Naive thymus-derived CD8-positive, alpha-beta T cell (primary cell): Measurements from ENCODE around the gene PPP1R16B. TPM values are rescaled to one million over a fixed set of nuclear protein-coding genes. Genes with fewer than 3 reads are reported as not detected.

Experiments used
- ATAC-seq, 2 donors: fragments of 150-1000 bp; cut with Tn5 transposase in 1 of 2; sonication (Bioruptor Pico), chemical (Tn5 transposase) in 1 of 2; 1 replicate in 1 of 2; 2 replicates in 1 of 2; pipeline ENCODE4 v1.10.0; 2021; ENCODE audit warnings: mild to moderate bottlenecking in 2 of 2, moderate library complexity in 2 of 2
- POLR2A ChIA-PET: fragments of 350-600 bp; sonication (Branson Sonifier 250); formaldehyde crosslinking; loops from one replicate; lab custom pipeline; 2021; ENCODE audit warnings: antibody characterized with exemption; lab: Charles Lee
- DNase-seq, 10 donors: peaks; one replicate each; pipeline versions ENCODE4 v3.0.0 to v3.0.0-alpha.2; 2020 to 2022
- H3K27ac Mint-ChIP-seq, 10 donors: one replicate each; pipeline ENCODE4 v1.8.0; 2020 to 2022; ENCODE audit warnings: mild to moderate bottlenecking in 10 of 10, mixed read lengths in 10 of 10, moderate library complexity in 4 of 10, inconsistent platforms in 1 of 10
- H3K27me3 Mint-ChIP-seq, 5 donors: one replicate each; pipeline ENCODE4 v1.8.0; 2021 to 2022; ENCODE audit warnings: mixed read lengths in 5 of 5
- H3K36me3 Mint-ChIP-seq, 3 donors: one replicate each; pipeline ENCODE4 v1.8.0; 2020 to 2022; ENCODE audit warnings: mixed read lengths in 3 of 3, mild to moderate bottlenecking in 2 of 3, inconsistent platforms in 1 of 3
- H3K4me1 Mint-ChIP-seq, 4 donors: one replicate each; pipeline ENCODE4 v1.8.0; 2021 to 2022; ENCODE audit warnings: mixed read lengths in 4 of 4
- H3K4me3 Mint-ChIP-seq, 10 donors: one replicate each; pipeline ENCODE4 v1.8.0; 2020 to 2022; ENCODE audit warnings: mild to moderate bottlenecking in 10 of 10, mixed read lengths in 10 of 10, moderate library complexity in 6 of 10, inconsistent platforms in 1 of 10
- H3K9me3 Mint-ChIP-seq, 9 donors: one replicate each; pipeline ENCODE4 v1.8.0; 2020 to 2022; ENCODE audit warnings: mixed read lengths in 9 of 9, mild to moderate bottlenecking in 3 of 9, inconsistent platforms in 1 of 9, moderate library complexity in 1 of 9
- polyA plus RNA-seq, 3 donors: library from polyadenylated mRNA; unstranded; fragments of 300-500 nt; fragmentation: Illumina TruSeq; gene quantifications; one replicate each; pipeline ENCODE4 v1.2.3, GENCODE V29; 2021
- total RNA-seq, 8 experiments: library from RNA in 2 of 8; stranded (reverse) in 2 of 8; gene quantifications; one replicate each; pipeline ENCODE4 v1.2.3 and lab custom pipeline; 2021 to 2026

PPP1R16B gene
- total and polyA plus RNA-seq, 5 experiments from 2014 or later: 9.7 to 33.6 (median 15.6) TPM

- ATAC-seq (no peak), DNase-seq (no peak)
- POLR2A ChIA-PET: interaction anchor here (0.9 to 1.2 kb wide), 2 partner anchors 13 to 41 kb away, joined by 3 read pairs; no protein-coding TSS in a partner anchor
- Mint-ChIP-seq H3K27ac (peak overlapping the region in 8 of 10 donors; percentile 41 to 80 (median 70)), H3K4me1 (peaks cover 5 to 32% (median 28%) of the 10 kb centered on the region in 4 donors), H3K36me3 (peaks cover 0 to 9% (median 5%) of the 10 kb centered on the region in 3 donors), H3K4me3 (peak overlapping the region in 3 of 10 donors; percentile 20 to 34 (median 26)), H3K27me3 (no peaks in the 10 kb centered on the region), H3K9me3 (peaks cover 0 to 10% (median 5%) of the 10 kb centered on the region in 9 donors)
Observed at GRCh38 chr20:38799203-38799602, 6.3 kb upstream of the PPP1R16B start.

GRCh38 chr20:38800882-38801281, 4.6 kb upstream of the PPP1R16B start:
- POLR2A ChIA-PET: no interaction called here

GRCh38 chr20:38804221-38804620, 1.3 kb upstream of the PPP1R16B start:
- Mint-ChIP-seq H3K4me3 (peak overlapping the region; percentile 82 to 96 (median 89)), H3K4me1 (peaks cover 25 to 54% (median 51%) of the 10 kb centered on the region in 4 donors), H3K9me3 (no peaks in the 10 kb centered on the region), H3K27me3 (peaks cover 0 to 2% (median 0%) of the 10 kb centered on the region in 5 donors), H3K36me3 (no peaks in the 10 kb centered on the region), H3K27ac (peak overlapping the region; percentile 94 to 99 (median 96))
- DNase-seq (no peak), ATAC-seq (no peak)
- POLR2A ChIA-PET: interaction anchor here (0.5 to 5.5 kb wide), 9 partner anchors 14 to 158 kb away, joined by 3 to 105 read pairs (median 10); partner anchors contain the start of gene DHX35

More at GRCh38 chr20:38800882-38801281, 4.6 kb upstream of the PPP1R16B start:
- ATAC-seq (no peak), DNase-seq (no peak)
- Mint-ChIP-seq H3K36me3 (peaks cover 0 to 9% (median 5%) of the 10 kb centered on the region in 3 donors), H3K4me3 (no peak overlapping the region), H3K27ac (peak overlapping the region in 6 of 10 donors; percentile 8 to 63 (median 48)), H3K4me1 (peaks cover 10 to 40% (median 38%) of the 10 kb centered on the region in 4 donors), H3K27me3 (peaks cover 0 to 2% (median 0%) of the 10 kb centered on the region in 5 donors), H3K9me3 (peaks cover 0 to 10% (median 5%) of the 10 kb centered on the region in 9 donors)

- Mint-ChIP-seq H3K4me1 (peaks cover 23 to 57% (median 53%) of the 10 kb centered on the region in 4 donors), H3K27me3 (peaks cover 0 to 2% (median 0%) of the 10 kb centered on the region in 5 donors), H3K36me3 (peaks cover 0 to under 1% (median 0%) of the 10 kb centered on the region in 3 donors), H3K9me3 (no peaks in the 10 kb centered on the region), H3K27ac (peak overlapping the region; percentile 94 to 99 (median 96)), H3K4me3 (peak overlapping the region; percentile 82 to 96 (median 89))
- POLR2A ChIA-PET: interaction anchor here (0.5 to 5.5 kb wide), 20 partner anchors 9 to 332 kb away, joined by 3 to 105 read pairs (median 6); partner anchors contain the start of genes ACTR5, DHX35 and RALGAPB
- DNase-seq (peak; percentile 55 to 94 (median 88)), ATAC-seq (peak; percentile 72 to 78)
Observed at GRCh38 chr20:38804682-38805501, 605 bp upstream of the PPP1R16B start.

GRCh38 chr20:38805958-38806854, 709 bp downstream of the PPP1R16B start:
- H3K4me3 Mint-ChIP-seq: peak overlapping the region; percentile 85 to 96 (median 90)
- peaks cover 28 to 65% (median 64%) of the 10 kb centered on the region in 4 donors for H3K4me1 Mint-ChIP-seq
- peaks cover 0 to 10% (median 8%) of the 10 kb centered on the region in 3 donors for H3K36me3 Mint-ChIP-seq
- ATAC-seq: peak; percentile 13 to 16
- peak overlapping the region; percentile 79 to 99 (median 96) for H3K27ac Mint-ChIP-seq
- H3K27me3 Mint-ChIP-seq: peaks cover 0 to 2% (median 0%) of the 10 kb centered on the region in 5 donors
- POLR2A ChIA-PET: interaction anchor here (0.7 to 5.5 kb wide), 22 partner anchors 10 to 334 kb away, joined by 3 to 105 read pairs (median 5); partner anchors contain the start of genes ACTR5, DHX35, FAM83D and RALGAPB
- no peaks in the 10 kb centered on the region for H3K9me3 Mint-ChIP-seq
- DNase-seq: peak; percentile 32 to 69 (median 56)

- peak in 1 of 2 donors; percentile 2 for ATAC-seq
Observed at GRCh38 chr20:38806855-38807655, 1.6 kb downstream of the PPP1R16B start.

GRCh38 chr20:38809942-38810341, 4.4 kb downstream of the PPP1R16B start:
- Mint-ChIP-seq H3K9me3 (no peaks in the 10 kb centered on the region), H3K36me3 (peaks cover 0 to 14% (median 11%) of the 10 kb centered on the region in 3 donors), H3K27ac (peak overlapping the region in 9 of 10 donors; percentile 43 to 94 (median 85)), H3K27me3 (peaks cover 0 to under 1% (median 0%) of the 10 kb centered on the region in 5 donors), H3K4me3 (peak overlapping the region in 3 of 10 donors; percentile 6 to 24 (median 15)), H3K4me1 (peaks cover 38 to 79% (median 69%) of the 10 kb centered on the region in 4 donors)
- POLR2A ChIA-PET: interaction anchor here (1.0 kb wide), 1 partner anchor 152 kb away, joined by 3 read pairs; the partner anchor contains the start of gene DHX35
- ATAC-seq (no peak), DNase-seq (no peak)

More at GRCh38 chr20:38806855-38807655, 1.6 kb downstream of the PPP1R16B start:
- H3K4me3 Mint-ChIP-seq: peak overlapping the region; percentile 76 to 90 (median 84)
- peaks cover 0 to 14% (median 9%) of the 10 kb centered on the region in 3 donors for H3K36me3 Mint-ChIP-seq
- DNase-seq: peak in 8 of 10 donors; percentile 11 to 43 (median 34)
- POLR2A ChIA-PET: interaction anchor here (0.7 to 5.5 kb wide), 10 partner anchors 9 to 119 kb away, joined by 3 to 105 read pairs (median 8); partner anchors contain the start of gene FAM83D
- peaks cover 35 to 74% (median 72%) of the 10 kb centered on the region in 4 donors for H3K4me1 Mint-ChIP-seq
- peak overlapping the region; percentile 72 to 97 (median 91) for H3K27ac Mint-ChIP-seq
- H3K9me3 Mint-ChIP-seq: no peaks in the 10 kb centered on the region
- peaks cover 0 to 2% (median 0%) of the 10 kb centered on the region in 5 donors for H3K27me3 Mint-ChIP-seq

- H3K4me1 Mint-ChIP-seq: peaks cover 38 to 88% (median 72%) of the 10 kb centered on the region in 4 donors
- DNase-seq: no peak
- H3K27ac Mint-ChIP-seq: peak overlapping the region in 9 of 10 donors; percentile 40 to 85 (median 70)
- no peak for ATAC-seq
- no peaks in the 10 kb centered on the region for H3K9me3 Mint-ChIP-seq
- peak overlapping the region in 2 of 10 donors; percentile 15 to 48 for H3K4me3 Mint-ChIP-seq
- POLR2A ChIA-PET: interaction anchor here (0.7 kb wide), 1 partner anchor 12 kb away, joined by 3 read pairs; no protein-coding TSS in a partner anchor
- H3K27me3 Mint-ChIP-seq: no peaks in the 10 kb centered on the region
- peaks cover 0 to 14% (median 13%) of the 10 kb centered on the region in 3 donors for H3K36me3 Mint-ChIP-seq
Observed at GRCh38 chr20:38810926-38811630, 5.6 kb downstream of the PPP1R16B start.

- POLR2A ChIA-PET: interaction anchor here (0.7 kb wide), 1 partner anchor 12 kb away, joined by 3 read pairs; no protein-coding TSS in a partner anchor
- Mint-ChIP-seq H3K36me3 (peaks cover 0 to 14% (median 13%) of the 10 kb centered on the region in 3 donors), H3K4me3 (peak overlapping the region in 1 of 10 donors; percentile 3), H3K27me3 (no peaks in the 10 kb centered on the region), H3K9me3 (no peaks in the 10 kb centered on the region), H3K27ac (peak overlapping the region in 8 of 10 donors; percentile 15 to 74 (median 45)), H3K4me1 (peaks cover 38 to 94% (median 78%) of the 10 kb centered on the region in 4 donors)
- DNase-seq: no peak
- ATAC-seq: no peak
Observed at GRCh38 chr20:38811769-38812168, 6.3 kb downstream of the PPP1R16B start.

GRCh38 chr20:38812182-38812581, 6.7 kb downstream of the PPP1R16B start:
- ATAC-seq (no peak), DNase-seq (no peak)
- H3K9me3 Mint-ChIP-seq: no peaks in the 10 kb centered on the region
- POLR2A ChIA-PET: interaction anchor here (0.7 kb wide), 1 partner anchor 13 kb away, joined by 3 read pairs; no protein-coding TSS in a partner anchor
- peaks cover 36 to 94% (median 79%) of the 10 kb centered on the region in 4 donors for H3K4me1 Mint-ChIP-seq
- H3K36me3 Mint-ChIP-seq: peaks cover 0 to 18% (median 13%) of the 10 kb centered on the region in 3 donors
- no peak overlapping the region for H3K4me3 Mint-ChIP-seq
- no peaks in the 10 kb centered on the region for H3K27me3 Mint-ChIP-seq
- peak overlapping the region in 5 of 10 donors; percentile 18 to 74 (median 45) for H3K27ac Mint-ChIP-seq
